ENCODE measurements around the gene PRPSAP1. TPM values are rescaled to one million over a fixed set of nuclear protein-coding genes. Genes with fewer than 3 reads are reported as not detected.

The PRPSAP1 gene
- total RNA-seq, 1 donor from 2014 or later, result 60.2 TPM

DNA sequence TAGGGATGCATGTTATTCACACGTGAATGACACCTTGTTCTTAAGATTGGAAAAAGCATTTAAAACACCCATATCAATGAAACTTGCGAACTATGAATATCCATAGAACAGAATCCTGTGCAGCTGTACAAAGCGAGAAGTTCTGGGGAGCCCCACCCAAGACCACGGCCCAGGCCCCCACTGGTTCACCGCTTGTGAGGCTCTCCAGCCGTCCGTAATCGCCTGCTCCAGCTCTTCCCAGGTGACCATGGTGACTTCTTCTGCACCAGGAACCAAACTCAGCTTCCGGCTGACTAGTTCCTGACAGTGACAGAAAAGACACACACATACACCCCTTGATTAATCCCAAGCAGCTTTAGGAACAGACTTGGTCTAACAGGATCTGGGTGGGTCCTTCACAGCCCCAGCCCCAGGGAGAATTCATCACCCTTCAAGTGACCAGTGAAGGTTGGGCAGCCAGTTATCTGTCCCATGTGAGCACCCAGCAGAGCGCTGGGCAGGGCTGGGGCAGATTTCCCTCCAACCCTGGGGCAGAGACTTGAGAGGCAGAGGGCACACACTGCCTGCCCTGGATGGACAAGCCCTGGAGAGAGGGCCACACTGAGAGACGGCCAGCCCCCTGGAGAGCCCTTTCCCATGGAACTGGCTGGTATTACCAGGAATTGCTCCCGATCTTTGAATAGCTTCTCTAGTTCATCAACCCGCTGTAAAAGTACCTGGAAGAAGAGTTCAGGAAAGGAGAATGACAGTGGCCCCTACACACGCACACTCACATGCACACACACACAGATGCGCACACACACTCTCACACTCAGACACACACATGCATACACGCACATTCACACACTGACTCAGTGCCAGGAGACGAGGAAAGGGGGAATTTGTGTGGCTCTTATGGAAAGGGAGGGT, 49.2 kb downstream of the PRPSAP1 start:
- intact Hi-C loops (cut with DNase I), result loop anchor here (5.0 kb wide), 1 partner anchor 93 kb away; no protein-coding TSS in a partner anchor
- DNase-seq, result no peak
- Histone ChIP-seq H3K27me3 (no peaks in the 10 kb centered on the region), H3K4me1 (no peaks in the 10 kb centered on the region), H3K27ac (no peak overlapping the region), H3K4me3 (no peak overlapping the region), H3K9me3 (no peaks in the 10 kb centered on the region), H3K36me3 (no peaks in the 10 kb centered on the region)
- ATAC-seq, result no peak
- TF ChIP-seq, protein P1, sequence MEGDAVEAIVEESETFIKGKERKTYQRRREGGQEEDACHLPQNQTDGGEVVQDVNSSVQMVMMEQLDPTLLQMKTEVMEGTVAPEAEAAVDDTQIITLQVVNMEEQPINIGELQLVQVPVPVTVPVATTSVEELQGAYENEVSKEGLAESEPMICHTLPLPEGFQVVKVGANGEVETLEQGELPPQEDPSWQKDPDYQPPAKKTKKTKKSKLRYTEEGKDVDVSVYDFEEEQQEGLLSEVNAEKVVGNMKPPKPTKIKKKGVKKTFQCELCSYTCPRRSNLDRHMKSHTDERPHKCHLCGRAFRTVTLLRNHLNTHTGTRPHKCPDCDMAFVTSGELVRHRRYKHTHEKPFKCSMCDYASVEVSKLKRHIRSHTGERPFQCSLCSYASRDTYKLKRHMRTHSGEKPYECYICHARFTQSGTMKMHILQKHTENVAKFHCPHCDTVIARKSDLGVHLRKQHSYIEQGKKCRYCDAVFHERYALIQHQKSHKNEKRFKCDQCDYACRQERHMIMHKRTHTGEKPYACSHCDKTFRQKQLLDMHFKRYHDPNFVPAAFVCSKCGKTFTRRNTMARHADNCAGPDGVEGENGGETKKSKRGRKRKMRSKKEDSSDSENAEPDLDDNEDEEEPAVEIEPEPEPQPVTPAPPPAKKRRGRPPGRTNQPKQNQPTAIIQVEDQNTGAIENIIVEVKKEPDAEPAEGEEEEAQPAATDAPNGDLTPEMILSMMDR (IDR thresholded peaks at IDR 0.05), result no peak

DNA sequence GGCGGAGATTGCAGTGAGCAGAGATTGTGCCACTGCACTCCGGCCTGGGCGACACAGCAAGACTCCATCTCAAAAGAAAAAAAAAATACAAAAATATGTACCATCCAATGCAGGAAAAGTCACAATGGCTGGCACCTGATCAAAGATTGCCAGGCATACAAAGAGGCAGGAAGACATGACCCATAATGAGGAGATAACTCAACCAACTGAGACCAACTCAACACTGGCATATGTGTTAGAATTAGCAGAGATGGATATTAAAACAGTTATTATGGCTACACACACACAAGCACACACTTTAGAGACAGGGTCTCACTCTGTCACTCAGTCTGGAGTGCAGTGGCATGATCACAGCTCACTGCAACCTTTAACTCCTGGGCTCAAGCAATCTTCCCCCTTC, 56.3 kb downstream of the PRPSAP1 start:
- Histone ChIP-seq H3K36me3 (no peaks in the 10 kb centered on the region), H3K9me3 (no peaks in the 10 kb centered on the region), H3K27me3 (no peaks in the 10 kb centered on the region), H3K4me3 (no peak overlapping the region), H3K27ac (no peak overlapping the region), H3K4me1 (no peaks in the 10 kb centered on the region)
- DNase-seq (no peak), ATAC-seq (no peak)
- intact Hi-C loops (cut with DNase I), result no loop called here
- TF ChIP-seq, protein P1 (IDR thresholded peaks at IDR 0.05), result no peak

DNA sequence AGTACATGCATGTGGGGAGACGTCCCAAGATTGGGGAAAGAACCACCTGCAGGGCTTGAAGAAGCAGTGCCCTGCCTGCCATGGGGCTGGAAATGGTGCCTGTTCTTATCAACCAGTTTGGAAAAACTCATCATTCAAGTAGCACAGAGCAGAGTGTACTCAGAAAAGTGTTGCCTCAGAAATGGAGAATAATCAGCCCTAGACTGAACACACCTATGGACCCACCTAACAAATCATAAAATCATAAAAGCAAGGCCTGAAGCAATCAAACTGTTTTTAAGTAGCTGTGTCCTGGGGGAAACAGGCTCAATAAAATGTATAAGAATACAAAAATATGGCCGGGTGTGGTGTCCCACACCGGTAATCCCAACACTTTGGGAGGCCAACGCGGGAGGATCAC, 56.8 kb downstream of the PRPSAP1 start:
- H3K27ac ChIP-seq, result no peak overlapping the region
- H3K4me3 ChIP-seq, result no peak overlapping the region
- H3K4me1 ChIP-seq, result no peaks in the 10 kb centered on the region
- DNase-seq (no peak), ATAC-seq (no peak)
- intact Hi-C loops (cut with DNase I), result no loop called here
- no peaks in the 10 kb centered on the region for H3K9me3 ChIP-seq
- H3K36me3 ChIP-seq, result no peaks in the 10 kb centered on the region
- TF ChIP-seq, protein P1 (IDR thresholded peaks at IDR 0.05), result no peak
- no peaks in the 10 kb centered on the region for H3K27me3 ChIP-seq

DNA sequence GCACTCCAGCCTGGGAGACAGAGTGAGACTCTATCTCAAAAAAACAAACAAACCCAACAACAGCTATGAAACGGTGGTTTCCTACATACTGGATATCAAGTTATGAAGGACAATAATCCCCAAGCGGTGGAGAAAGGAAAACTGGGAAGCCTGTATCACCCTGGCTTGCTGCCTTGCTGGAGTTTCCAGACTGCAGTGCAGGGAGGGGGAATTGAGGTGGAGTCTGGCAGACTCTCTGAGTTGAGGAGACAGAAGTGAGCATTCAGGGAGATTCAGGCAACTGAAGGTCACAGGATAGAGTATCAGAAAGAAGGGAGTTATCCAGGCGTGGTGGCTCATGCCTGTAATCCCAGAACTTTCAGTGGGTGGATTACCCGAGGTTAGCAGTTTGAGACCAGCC, 57.5 kb downstream of the PRPSAP1 start:
- Histone ChIP-seq H3K27ac (no peak overlapping the region), H3K27me3 (no peaks in the 10 kb centered on the region), H3K36me3 (no peaks in the 10 kb centered on the region), H3K4me1 (no peaks in the 10 kb centered on the region), H3K4me3 (no peak overlapping the region), H3K9me3 (no peaks in the 10 kb centered on the region)
- DNase-seq, result no peak
- intact Hi-C loops (cut with DNase I), result no loop called here
- TF ChIP-seq, protein P1 (IDR thresholded peaks at IDR 0.05), result no peak
- ATAC-seq, result no peak

DNA sequence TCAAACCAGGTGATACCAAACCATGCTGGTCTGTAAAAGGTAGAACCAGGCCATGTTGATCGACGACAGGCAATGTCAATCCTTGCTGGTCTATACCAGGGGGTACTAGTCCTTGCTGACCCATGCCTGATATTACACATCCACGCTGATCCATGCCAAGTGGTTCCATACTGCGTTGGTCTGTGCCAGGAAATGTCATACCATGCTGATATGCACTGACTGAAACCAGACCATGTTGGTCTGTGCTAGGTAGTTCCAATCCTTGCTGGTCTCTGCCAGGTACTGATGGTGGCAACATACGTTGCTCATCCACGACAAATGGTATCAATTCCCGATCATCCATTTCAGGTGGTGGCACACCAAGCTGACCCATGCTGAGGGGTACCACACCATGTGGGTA, 60.6 kb downstream of the PRPSAP1 start:
- ATAC-seq, result peak; percentile 18

More for the DNA sequence above, 60.6 kb downstream of the PRPSAP1 start:
- Histone ChIP-seq H3K27ac (no peak overlapping the region), H3K27me3 (no peaks in the 10 kb centered on the region), H3K4me1 (no peaks in the 10 kb centered on the region), H3K9me3 (no peaks in the 10 kb centered on the region), H3K36me3 (no peaks in the 10 kb centered on the region), H3K4me3 (no peak overlapping the region)
- TF ChIP-seq, protein P1 (IDR thresholded peaks at IDR 0.05), result no peak
- intact Hi-C loops (cut with DNase I), result no loop called here
- no peak for DNase-seq
